Ecto neural progenitor cell (in vitro differentiated cells): Measurements from ENCODE around the gene FOSB.

ENCODE experiments used
- DNase-seq: peaks from one replicate; pipeline ENCODE4 v3.0.0-alpha.2; 2018; ENCODE audit warnings: low spot score

Gene FOSB

GRCh38 chr19:45468803-45469131 is 971 bp downstream of the FOSB start:
- no peak for DNase-seq

GRCh38 chr19:45469132-45469944 is 1.5 kb downstream of the FOSB start:
- peak; percentile 95 for DNase-seq

- DNase-seq = peak; percentile 63
Measured at GRCh38 chr19:45469945-45470761, 2.4 kb downstream of the FOSB start.

- DNase-seq = no peak
Measured at GRCh38 chr19:45470762-45471081, 2.9 kb downstream of the FOSB start.

- DNase-seq = no peak
Measured at GRCh38 chr19:45471111-45471930, 3.5 kb downstream of the FOSB start.

- no peak for DNase-seq
Measured at GRCh38 chr19:45471931-45472562, 4.3 kb downstream of the FOSB start.

- DNase-seq = no peak
Measured at GRCh38 chr19:45472563-45473366, 5.0 kb downstream of the FOSB start.

GRCh38 chr19:45473367-45473681 is 5.5 kb downstream of the FOSB start:
- no peak for DNase-seq

- no peak for DNase-seq
Measured at GRCh38 chr19:45473682-45474605, 6.1 kb downstream of the FOSB start.

- DNase-seq = no peak
Measured at GRCh38 chr19:45474606-45475521, 7.1 kb downstream of the FOSB start.

- DNase-seq = no peak
Measured at GRCh38 chr19:45475537-45476291, 7.9 kb downstream of the FOSB start.

- DNase-seq = no peak
Measured at GRCh38 chr19:45476304-45476703, 8.5 kb downstream of the FOSB start.

- DNase-seq = no peak
Measured at GRCh38 chr19:45477186-45477585, 9.4 kb downstream of the FOSB start.

- DNase-seq = no peak
Measured at GRCh38 chr19:45477713-45478453, 10.1 kb downstream of the FOSB start.

GRCh38 chr19:45478454-45479238 is 10.8 kb downstream of the FOSB start:
- DNase-seq = peak; percentile 90

GRCh38 chr19:45483033-45483432 is 15.2 kb downstream of the FOSB start:
- DNase-seq = no peak
